ENCODE measurements around the gene GPS1. TPM values are rescaled to one million over a fixed set of nuclear protein-coding genes. Genes with fewer than 3 reads are reported as not detected.

The GPS1 gene
- total and polyA plus RNA-seq, 2 experiments from 2014 or later: 136 to 242 TPM

GRCh38 chr17:82004517-82005455, 46.9 kb upstream of the GPS1 start (continued):
- no peak for TF ChIP-seq NANOG (IDR thresholded peaks at IDR 0.05; ENCODE audit: borderline replicate concordance)
- TF ChIP-seq POLR2AphosphoS5 (IDR thresholded peaks at IDR 0.05; ENCODE audit: low read depth): no peak
- no peak for TF ChIP-seq JUNB (IDR thresholded peaks at IDR 0.05; ENCODE audit: unreplicated experiment)
- no peak for TF ChIP-seq REST (IDR thresholded peaks at IDR 0.05; ENCODE audit: unreplicated experiment)
- TF ChIP-seq ZNF114 (CRISPR knock-in tag; IDR thresholded peaks at IDR 0.05): no peak
- no peak for TF ChIP-seq ETS1 (IDR thresholded peaks at IDR 0.05)
- no peak for TF ChIP-seq ZNF331 (CRISPR knock-in tag; IDR thresholded peaks at IDR 0.05; ENCODE audit: low read depth)

- no peak overlapping the region; the same call in 1 of the 2 replicates for H3K27ac Mint-ChIP-seq
- H3K27ac ChIP-seq (ENCODE audit: low read depth): no peak overlapping the region
These were observed 45.9 kb upstream of the GPS1 start for GRCh38 chr17:82005701-82006348.

More at GRCh38 chr17:82005701-82006348, 45.9 kb upstream of the GPS1 start:
- Histone ChIP-seq H3K36me3 (ENCODE audit: insufficient read depth) (no peaks in the 10 kb centered on the region), H3K4me3 (no peak overlapping the region), H3K79me2 (replicated peaks; ENCODE audit: insufficient read depth) (no peaks in the 10 kb centered on the region), H4K20me1 (replicated peaks; ENCODE audit: insufficient read depth) (0 out of 2 replicates have a peak, but pooled peaks cover 2% of the 10 kb centered on the region), H3K9me2 (ENCODE audit: insufficient read depth) (no peaks in the 10 kb centered on the region), H2AFZ (no peak overlapping the region), H3K4me2 (no peak overlapping the region), H3K4me1 (ENCODE audit: insufficient read depth) (no peaks in the 10 kb centered on the region), H3F3A (replicated peaks; ENCODE audit: low read depth) (0 out of 2 replicates have a peak, but pooled peaks cover 2% of the 10 kb centered on the region), H3K27me3 (ENCODE audit: insufficient read depth) (no peaks in the 10 kb centered on the region)
- H3K36me3 Mint-ChIP-seq (ENCODE audit: low read depth): no peaks in the 10 kb centered on the region
- peaks cover 14% of the 10 kb centered on the region for H3K27me3 Mint-ChIP-seq (ENCODE audit: insufficient read depth, low read depth, poor library complexity)
- TF ChIP-seq JUNB (IDR thresholded peaks at IDR 0.05; ENCODE audit: unreplicated experiment) (no peak), EZH2 (IDR thresholded peaks at IDR 0.05; ENCODE audit: low read depth, unreplicated experiment) (no peak), POLR2AphosphoS5 (IDR thresholded peaks at IDR 0.05; ENCODE audit: low read depth) (no peak), ETS1 (IDR thresholded peaks at IDR 0.05) (no peak), ZNF114 (CRISPR knock-in tag; IDR thresholded peaks at IDR 0.05) (no peak), EZH2phosphoT487 (IDR thresholded peaks at IDR 0.05; ENCODE audit: unreplicated experiment) (no peak)
- no peaks in the 10 kb centered on the region for H3K4me1 Mint-ChIP-seq
- DNase-seq (ENCODE audit: low spot score) (no peak), ATAC-seq (no peak)
- H3K9me3 Mint-ChIP-seq: no peaks in the 10 kb centered on the region
- no peak overlapping the region; the same call in 2 of the 3 replicates for H3K4me3 Mint-ChIP-seq
